RWPE2 (cell line): ENCODE results near the gene RUVBL2.

Source experiments
- ATAC-seq: fragments of 200-7000 bp; cut with Tn5 transposase; 3 replicates; pipeline ENCODE4 v1.9.1; 2021; ENCODE audit warnings: low read depth
- DNase-seq: peaks from one replicate; pipeline ENCODE4 v3.0.0-alpha.2; 2020; ENCODE audit warnings: low spot score
- H3K27ac ChIP-seq: fragments of 450-650 bp; 2 replicates; pipeline ENCODE4 v1.5.1; 2017; ENCODE audit warnings: mild to moderate bottlenecking; ENCODE audit not compliant: poor library complexity, severe bottlenecking
- H3K27me3 ChIP-seq: fragments of 250-450 bp; sonication (Bioruptor Pico); 2 replicates; pipeline ENCODE4 v1.5.1; 2021; ENCODE audit warnings: mild to moderate bottlenecking, moderate library complexity; ENCODE audit not compliant: insufficient read depth, poor library complexity, severe bottlenecking
- H3K36me3 ChIP-seq: fragments of 250-450 bp; sonication (Bioruptor Pico); 2 replicates; pipeline ENCODE4 v1.5.1; 2020; ENCODE audit warnings: low read depth, mild to moderate bottlenecking, moderate library complexity
- H3K4me1 ChIP-seq: fragments of 250-450 bp; sonication (Bioruptor Pico); 2 replicates; pipeline ENCODE4 v1.5.1; 2021; ENCODE audit warnings: mild to moderate bottlenecking, moderate library complexity; ENCODE audit not compliant: insufficient read depth, poor library complexity, severe bottlenecking
- H3K4me3 ChIP-seq: fragments of 250-450 bp; sonication (Bioruptor Pico); 2 replicates; pipeline ENCODE4 v1.5.1; 2021; ENCODE audit warnings: mild to moderate bottlenecking, moderate library complexity; ENCODE audit not compliant: severe bottlenecking
- H3K9me3 ChIP-seq: fragments of 250-450 bp; sonication (Bioruptor Pico); 2 replicates; pipeline ENCODE4 v1.5.1; 2021; ENCODE audit warnings: mild to moderate bottlenecking, moderate library complexity; ENCODE audit not compliant: severe bottlenecking
- TF ChIP-seq, protein P1 (sequence below): fragments of 450-650 bp; IDR thresholded peaks from one replicate; pipeline ENCODE4 v1.5.1; 2017; ENCODE audit warnings: mild to moderate bottlenecking, moderate library complexity; ENCODE audit not compliant: poor library complexity, severe bottlenecking

The RUVBL2 gene

GRCh38 chr19:49064029-49064629 lies 70.4 kb downstream of the RUVBL2 start:
- H3K9me3 ChIP-seq: no peaks in the 10 kb centered on the region
- peaks cover 7% of the 10 kb centered on the region for H3K4me1 ChIP-seq
- TF ChIP-seq, protein P1, sequence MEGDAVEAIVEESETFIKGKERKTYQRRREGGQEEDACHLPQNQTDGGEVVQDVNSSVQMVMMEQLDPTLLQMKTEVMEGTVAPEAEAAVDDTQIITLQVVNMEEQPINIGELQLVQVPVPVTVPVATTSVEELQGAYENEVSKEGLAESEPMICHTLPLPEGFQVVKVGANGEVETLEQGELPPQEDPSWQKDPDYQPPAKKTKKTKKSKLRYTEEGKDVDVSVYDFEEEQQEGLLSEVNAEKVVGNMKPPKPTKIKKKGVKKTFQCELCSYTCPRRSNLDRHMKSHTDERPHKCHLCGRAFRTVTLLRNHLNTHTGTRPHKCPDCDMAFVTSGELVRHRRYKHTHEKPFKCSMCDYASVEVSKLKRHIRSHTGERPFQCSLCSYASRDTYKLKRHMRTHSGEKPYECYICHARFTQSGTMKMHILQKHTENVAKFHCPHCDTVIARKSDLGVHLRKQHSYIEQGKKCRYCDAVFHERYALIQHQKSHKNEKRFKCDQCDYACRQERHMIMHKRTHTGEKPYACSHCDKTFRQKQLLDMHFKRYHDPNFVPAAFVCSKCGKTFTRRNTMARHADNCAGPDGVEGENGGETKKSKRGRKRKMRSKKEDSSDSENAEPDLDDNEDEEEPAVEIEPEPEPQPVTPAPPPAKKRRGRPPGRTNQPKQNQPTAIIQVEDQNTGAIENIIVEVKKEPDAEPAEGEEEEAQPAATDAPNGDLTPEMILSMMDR: no peak
- H3K27ac ChIP-seq: peak overlapping the region; percentile 92
- DNase-seq (peak; percentile 90), ATAC-seq (peak; percentile 91)
- no peaks in the 10 kb centered on the region for H3K36me3 ChIP-seq
- H3K4me3 ChIP-seq: peak overlapping the region; percentile 40
- no peaks in the 10 kb centered on the region for H3K27me3 ChIP-seq

- Histone ChIP-seq H3K9me3 (no peaks in the 10 kb centered on the region), H3K4me1 (peaks cover 7% of the 10 kb centered on the region), H3K4me3 (peak within 1 kb of the TSS; percentile 40), H3K36me3 (no peaks in the 10 kb centered on the region), H3K27ac (peak within 1 kb of the TSS; percentile 92), H3K27me3 (no peaks in the 10 kb centered on the region)
- ATAC-seq (peak; percentile 66), DNase-seq (peak; percentile 70)
- TF ChIP-seq, protein P1: peak; percentile 18
These were observed 71.3 kb downstream of the RUVBL2 start, which contains the start of gene NTF4 for GRCh38 chr19:49064768-49065611. Gene NTF4 (minus strand): TSS chr19:49064818. CDS start chr19:49061997, 2,821 bp downstream.
